Left lung (tissue), 10 donors: Measurements from ENCODE around the gene RAPGEF4. TPM values are rescaled to one million over a fixed set of nuclear protein-coding genes. Genes with fewer than 3 reads are reported as not detected.
A peak's percentile ranks its signal among the peaks of the same experiment; 100 is the strongest.

ENCODE experiments used
- ATAC-seq: fragments of 200-7000 bp; cut with Tn5 transposase; one replicate; pipeline ENCODE4 v1.9.1; 2020; ENCODE audit warnings: moderate library complexity
- DNase-seq, 4 donors: peaks; one replicate each; pipeline ENCODE4 v3.0.0-alpha.2; 2013 to 2020
- H3K27ac ChIP-seq, 2 donors: fragments of 200-600 bp; sonication (generic) in 1 of 2; one replicate each; pipeline versions ENCODE4 v1.5.0 to v1.8.0; 2020 to 2021
- H3K27me3 ChIP-seq, 2 donors: fragments of 200-600 bp; sonication (generic) in 1 of 2; one replicate each; pipeline versions ENCODE4 v1.5.0 to v1.8.0; 2020 to 2021
- H3K36me3 ChIP-seq, 2 donors: fragments of 200-600 bp; sonication (generic) in 1 of 2; one replicate each; pipeline versions ENCODE4 v1.5.0 to v1.8.0; 2020 to 2021
- H3K4me1 ChIP-seq, 2 donors: fragments of 200-600 bp; one replicate each; pipeline ENCODE4 v1.8.0; 2021
- H3K4me3 ChIP-seq, 2 donors: fragments of 200-600 bp; sonication (generic) in 1 of 2; one replicate each; pipeline versions ENCODE4 v1.5.0 to v1.8.0; 2020 to 2021; ENCODE audit warnings: mild to moderate bottlenecking in 1 of 2
- H3K9me3 ChIP-seq, 2 donors: fragments of 200-600 bp; sonication (generic) in 1 of 2; one replicate each; pipeline versions ENCODE4 v1.5.0 to v1.8.0; 2020 to 2021
- CTCF ChIP-seq, 2 donors: fragments of 200-600 bp; sonication (generic) in 1 of 2; IDR thresholded peaks; one replicate each; pipeline versions ENCODE4 v1.5.0 to v1.8.0; 2021; ENCODE audit warnings: antibody characterized with exemption in 2 of 2
- intact Hi-C, 2 donors: fragments of 100-400 bp; cut with DNase I; formaldehyde crosslinking; loops; one replicate each; pipeline versions ENCODE4 v1.11.2 to v1.14.2; 2022
- polyA plus RNA-seq, 6 donors: library from polyadenylated mRNA; unstranded; fragments of 120-200 nt; gene quantifications; one replicate each; pipeline ENCODE4 v1.2.1, GENCODE V29; 2013; ENCODE audit not compliant: insufficient read length in 6 of 6
- total RNA-seq, 2 donors: library from RNA; stranded (reverse); fragmentation: NEBNext Ultra II Directional; extraction: Animal tissue kit (Norgen Biotek cat#: 25700); gene quantifications; one replicate each; pipeline ENCODE4 v1.2.1, GENCODE V29; 2021
- donor health status: DM: no; HTN: yes; CAD: no.
- donor health status: DM: no; HTN: no; CAD: no.

Gene RAPGEF4
- total and polyA plus RNA-seq, 8 donors, result 9.1 to 16.2 (median 11.8) TPM

- DNase-seq, result no peak
- intact Hi-C loops, result no loop called here
- Histone ChIP-seq H3K27me3 (no peaks in the 10 kb centered on the region), H3K4me1 (no peaks in the 10 kb centered on the region), H3K9me3 (peaks cover 0 to 10% of the 10 kb centered on the region in 2 donors), H3K4me3 (no peak overlapping the region), H3K27ac (no peak overlapping the region), H3K36me3 (no peaks in the 10 kb centered on the region)
- no peak for TF ChIP-seq CTCF (IDR thresholded peaks at IDR 0.05)
- no peak for ATAC-seq
Measured at GRCh38 chr2:172855588-172855987, 119.9 kb downstream of the RAPGEF4 start.

- DNase-seq (no peak), ATAC-seq (no peak)
- H3K4me3 ChIP-seq, result no peak overlapping the region
- no peak overlapping the region for H3K27ac ChIP-seq
- peaks cover 0 to 7% of the 10 kb centered on the region in 2 donors for H3K9me3 ChIP-seq
- TF ChIP-seq CTCF (IDR thresholded peaks at IDR 0.05), result no peak
- H3K27me3 ChIP-seq, result no peaks in the 10 kb centered on the region
- no peaks in the 10 kb centered on the region for H3K36me3 ChIP-seq
- no peaks in the 10 kb centered on the region for H3K4me1 ChIP-seq
- intact Hi-C loops, result no loop called here
Measured at GRCh38 chr2:172856606-172857005, 121.0 kb downstream of the RAPGEF4 start.

- peaks cover 5 to 8% of the 10 kb centered on the region in 2 donors for H3K4me1 ChIP-seq
- ATAC-seq (no peak), DNase-seq (no peak)
- H3K9me3 ChIP-seq, result peaks cover 0 to 4% of the 10 kb centered on the region in 2 donors
- peaks cover 0 to 6% of the 10 kb centered on the region in 2 donors for H3K27me3 ChIP-seq
- intact Hi-C loops, result no loop called here
- TF ChIP-seq CTCF (IDR thresholded peaks at IDR 0.05), result no peak
- H3K4me3 ChIP-seq, result no peak overlapping the region
- no peak overlapping the region for H3K27ac ChIP-seq
- H3K36me3 ChIP-seq, result no peaks in the 10 kb centered on the region
Measured at GRCh38 chr2:172858473-172858745, 122.8 kb downstream of the RAPGEF4 start.

- Histone ChIP-seq H3K27ac (peak overlapping the region in 1 of 2 donors; percentile 20), H3K9me3 (no peaks in the 10 kb centered on the region), H3K4me1 (peaks cover 5 to 11% of the 10 kb centered on the region in 2 donors), H3K27me3 (peaks cover 0 to 6% of the 10 kb centered on the region in 2 donors), H3K36me3 (no peaks in the 10 kb centered on the region), H3K4me3 (no peak overlapping the region)
- intact Hi-C loops, result loop anchor here in 1 of 2 donors (5.0 kb wide), 1 partner anchor 73 kb away; no protein-coding TSS in a partner anchor
- DNase-seq (no peak), ATAC-seq (no peak)
- no peak for TF ChIP-seq CTCF (IDR thresholded peaks at IDR 0.05)
Measured at GRCh38 chr2:172859581-172860335, 124.1 kb downstream of the RAPGEF4 start.

GRCh38 chr2:172860336-172860707, 124.7 kb downstream of the RAPGEF4 start:
- no peak overlapping the region for H3K27ac ChIP-seq

More at GRCh38 chr2:172860336-172860707, 124.7 kb downstream of the RAPGEF4 start:
- no peak for TF ChIP-seq CTCF (IDR thresholded peaks at IDR 0.05)
- Histone ChIP-seq H3K4me1 (peaks cover 5 to 11% of the 10 kb centered on the region in 2 donors), H3K4me3 (peak overlapping the region in 1 of 2 donors; percentile 15), H3K36me3 (no peaks in the 10 kb centered on the region), H3K27me3 (peaks cover 0 to 6% of the 10 kb centered on the region in 2 donors), H3K9me3 (no peaks in the 10 kb centered on the region)
- DNase-seq (no peak), ATAC-seq (no peak)
- intact Hi-C loops, result loop anchor here in 1 of 2 donors (5.0 kb wide), 1 partner anchor 72 kb away; no protein-coding TSS in a partner anchor
